NCI-H1105 (cell line): Measurements from ENCODE around the gene VWA3B.
"Not testable (repeated sequence)": the region's sequence is repeated elsewhere in the genome, so short reads cannot be mapped to it uniquely, and the experiment has no call there.

Experiments
- DNase-seq: peaks from one replicate; lab custom pipeline; 2025; lab: John Stamatoyannopoulos, UW

Gene VWA3B

GRCh38 chr2:98137196-98137595 lies 50.2 kb downstream of the VWA3B start:
- DNase-seq = no peak

- not testable (repeated sequence) for DNase-seq
Measured at GRCh38 chr2:98138978-98139377, 52.0 kb downstream of the VWA3B start.

- DNase-seq = no peak
Measured at GRCh38 chr2:98140210-98140609, 53.2 kb downstream of the VWA3B start.

GRCh38 chr2:98142106-98142791 lies 55.3 kb downstream of the VWA3B start:
- DNase-seq = no peak

- DNase-seq = no peak
Measured at GRCh38 chr2:98145070-98145469, 58.1 kb downstream of the VWA3B start.

GRCh38 chr2:98147900-98148299 lies 60.9 kb downstream of the VWA3B start:
- DNase-seq = not testable (repeated sequence)

- no peak for DNase-seq
Measured at GRCh38 chr2:98148595-98149332, 61.8 kb downstream of the VWA3B start.

GRCh38 chr2:98149333-98149697 lies 62.3 kb downstream of the VWA3B start:
- no peak for DNase-seq

GRCh38 chr2:98153481-98153880 lies 66.5 kb downstream of the VWA3B start:
- no peak for DNase-seq

- no peak for DNase-seq
Measured at GRCh38 chr2:98155291-98155690, 68.3 kb downstream of the VWA3B start.

GRCh38 chr2:98155716-98156115 lies 68.7 kb downstream of the VWA3B start:
- no peak for DNase-seq

- DNase-seq = no peak
Measured at GRCh38 chr2:98156304-98156703, 69.3 kb downstream of the VWA3B start.

- no peak for DNase-seq
Measured at GRCh38 chr2:98157557-98157956, 70.6 kb downstream of the VWA3B start.

GRCh38 chr2:98158305-98158704 lies 71.3 kb downstream of the VWA3B start:
- no peak for DNase-seq

- no peak for DNase-seq
Measured at GRCh38 chr2:98160554-98160953, 73.6 kb downstream of the VWA3B start.

GRCh38 chr2:98161186-98161585 lies 74.2 kb downstream of the VWA3B start:
- DNase-seq = no peak

- no peak for DNase-seq
Measured at GRCh38 chr2:98164256-98164655, 77.3 kb downstream of the VWA3B start.

- DNase-seq = no peak
Measured at GRCh38 chr2:98165516-98166071, 78.6 kb downstream of the VWA3B start.

- DNase-seq = no peak
Measured at GRCh38 chr2:98167916-98168315, 80.9 kb downstream of the VWA3B start.

GRCh38 chr2:98170076-98170475 lies 83.1 kb downstream of the VWA3B start:
- DNase-seq = no peak

- DNase-seq = no peak
Measured at GRCh38 chr2:98172150-98172765, 85.3 kb downstream of the VWA3B start.

GRCh38 chr2:98172951-98173350 lies 86.0 kb downstream of the VWA3B start:
- DNase-seq = no peak

- DNase-seq = no peak
Measured at GRCh38 chr2:98175811-98176210, 88.8 kb downstream of the VWA3B start.
